Measurements from ENCODE around the gene NME8. TPM values are rescaled to one million over a fixed set of nuclear protein-coding genes. Genes with fewer than 3 reads are reported as not detected.

NME8 gene
- total RNA-seq, 3 donors from 2014 or later: not detected

GRCh38 chr7:37928878-37929277 is 80.5 kb downstream of the NME8 start:
- DNase-seq: no peak
- H3K36me3 ChIP-seq (ENCODE audit: low read depth): no peaks in the 10 kb centered on the region

GRCh38 chr7:37930226-37930948 is 82.0 kb downstream of the NME8 start:
- no peak for TF ChIP-seq CTCF (IDR thresholded peaks at IDR 0.05)
- peaks cover 8% of the 10 kb centered on the region for H3K9me3 ChIP-seq
- no peak overlapping the region for H3K4me3 ChIP-seq
- ATAC-seq (peak; percentile 26), DNase-seq (no peak)
- no peaks in the 10 kb centered on the region for H3K4me1 ChIP-seq (ENCODE audit: low read depth)
- H3K36me3 ChIP-seq (ENCODE audit: low read depth): no peaks in the 10 kb centered on the region
- intact Hi-C loops (cut with DNase I, micrococcal nuclease): no loop called here

More at GRCh38 chr7:37928878-37929277, 80.5 kb downstream of the NME8 start:
- Histone ChIP-seq H3K9me3 (peaks cover 11% of the 10 kb centered on the region), H3K4me1 (ENCODE audit: low read depth) (no peaks in the 10 kb centered on the region), H3K4me3 (no peak overlapping the region)
- TF ChIP-seq CTCF (IDR thresholded peaks at IDR 0.05): no peak
- intact Hi-C loops (cut with DNase I, micrococcal nuclease): no loop called here
- no peak for ATAC-seq

- H3K9me3 ChIP-seq: peaks cover 6% of the 10 kb centered on the region
- no peak for DNase-seq
- H3K4me3 ChIP-seq: no peak overlapping the region
- no peak for TF ChIP-seq CTCF (IDR thresholded peaks at IDR 0.05)
- no peaks in the 10 kb centered on the region for H3K4me1 ChIP-seq (ENCODE audit: low read depth)
- intact Hi-C loops (cut with DNase I, micrococcal nuclease): no loop called here
- no peak for ATAC-seq
- no peaks in the 10 kb centered on the region for H3K36me3 ChIP-seq (ENCODE audit: low read depth)
These were observed 84.1 kb downstream of the NME8 start for GRCh38 chr7:37932543-37932942.

GRCh38 chr7:37933018-37933566 is 84.7 kb downstream of the NME8 start:
- no peaks in the 10 kb centered on the region for H3K36me3 ChIP-seq (ENCODE audit: low read depth)
- TF ChIP-seq CTCF (IDR thresholded peaks at IDR 0.05): no peak
- intact Hi-C loops (cut with DNase I, micrococcal nuclease): no loop called here
- H3K9me3 ChIP-seq: peaks cover 6% of the 10 kb centered on the region
- H3K4me3 ChIP-seq: no peak overlapping the region
- DNase-seq (no peak), ATAC-seq (no peak)
- no peaks in the 10 kb centered on the region for H3K4me1 ChIP-seq (ENCODE audit: low read depth)

GRCh38 chr7:37942934-37943610 is 94.7 kb downstream of the NME8 start:
- no peaks in the 10 kb centered on the region for H3K9me3 ChIP-seq
- peaks cover 6% of the 10 kb centered on the region for H3K4me1 ChIP-seq (ENCODE audit: low read depth)
- no peaks in the 10 kb centered on the region for H3K36me3 ChIP-seq (ENCODE audit: low read depth)
- ATAC-seq (peak; percentile 98), DNase-seq (peak; percentile 85 to 86 (median 86))
- TF ChIP-seq CTCF (IDR thresholded peaks at IDR 0.05): no peak
- intact Hi-C loops (cut with DNase I, micrococcal nuclease): no loop called here
- H3K4me3 ChIP-seq: no peak overlapping the region

Data from mucosa of descending colon (tissue), 3 donors.